ENCODE results near the gene APBA2. TPM values are rescaled to one million over a fixed set of nuclear protein-coding genes. Genes with fewer than 3 reads are reported as not detected.

APBA2 gene
- total RNA-seq, 4 donors from 2014 or later = 1.6 to 8.2 (median 2.5) TPM

GRCh38 chr15:29086001-29086400 is 200.2 kb downstream of the APBA2 start:
- Histone ChIP-seq H3K27ac (no peak overlapping the region), H3K9me3 (no peaks in the 10 kb centered on the region), H3K27me3 (no peaks in the 10 kb centered on the region), H3K36me3 (no peaks in the 10 kb centered on the region), H3K4me1 (no peaks in the 10 kb centered on the region), H3K4me3 (no peak overlapping the region)
- no peak for TF ChIP-seq POLR2AphosphoS5 (IDR thresholded peaks at IDR 0.05)
- TF ChIP-seq EP300 (IDR thresholded peaks at IDR 0.05; ENCODE audit: low read depth) = no peak
- no peak for TF ChIP-seq POLR2A (IDR thresholded peaks at IDR 0.05)
- TF ChIP-seq CTCF (IDR thresholded peaks at IDR 0.05) = no peak
- intact Hi-C loops (cut with DNase I; ENCODE audit: low total_unique reads) = no loop called here
- DNase-seq = no peak
- WGBS, 2 donors (ENCODE audit: low coverage in 1 of 2) = 75 to 83% methylated on average over 1 to 5 of the region's 5 CpGs
- in situ Hi-C loops (cut with MboI; ENCODE audit: low pct_ligation_motif_present in 1 of 4, low pct_unique_long_range_greater_than_20kb in 1 of 4, low sequenced_read_pairs in 3 of 4) = no loop called here

- TF ChIP-seq CTCF (IDR thresholded peaks at IDR 0.05) = no peak
- no peak for TF ChIP-seq POLR2A (IDR thresholded peaks at IDR 0.05)
- TF ChIP-seq EP300 (IDR thresholded peaks at IDR 0.05; ENCODE audit: low read depth) = no peak
- TF ChIP-seq POLR2AphosphoS5 (IDR thresholded peaks at IDR 0.05) = no peak
- Histone ChIP-seq H3K27me3 (no peaks in the 10 kb centered on the region), H3K36me3 (no peaks in the 10 kb centered on the region), H3K4me1 (no peaks in the 10 kb centered on the region), H3K4me3 (no peak overlapping the region), H3K27ac (no peak overlapping the region), H3K9me3 (no peaks in the 10 kb centered on the region)
- no peak for DNase-seq
- intact Hi-C loops (cut with DNase I; ENCODE audit: low total_unique reads) (no loop called here), in situ Hi-C loops (cut with MboI; ENCODE audit: low pct_ligation_motif_present in 1 of 4, low pct_unique_long_range_greater_than_20kb in 1 of 4, low sequenced_read_pairs in 3 of 4) (no loop called here)
- WGBS, 2 donors (ENCODE audit: low coverage in 1 of 2) = 90 to 91% methylated on average over 1 to 2 of the region's 2 CpGs
Observed at GRCh38 chr15:29086891-29087290, 201.1 kb downstream of the APBA2 start.

- Histone ChIP-seq H3K4me1 (no peaks in the 10 kb centered on the region), H3K27me3 (no peaks in the 10 kb centered on the region), H3K36me3 (no peaks in the 10 kb centered on the region), H3K9me3 (no peaks in the 10 kb centered on the region), H3K4me3 (no peak overlapping the region), H3K27ac (no peak overlapping the region)
- TF ChIP-seq CTCF (IDR thresholded peaks at IDR 0.05) (no peak), EP300 (IDR thresholded peaks at IDR 0.05; ENCODE audit: low read depth) (no peak), POLR2A (IDR thresholded peaks at IDR 0.05) (no peak)
- no peak for DNase-seq
- in situ Hi-C loops (cut with MboI; ENCODE audit: low pct_ligation_motif_present in 1 of 4, low pct_unique_long_range_greater_than_20kb in 1 of 4, low sequenced_read_pairs in 3 of 4) (no loop called here), intact Hi-C loops (cut with DNase I; ENCODE audit: low total_unique reads) (no loop called here)
- 65 to 74% methylated on average over 9 to 16 of the region's 16 CpGs for WGBS, 2 donors (ENCODE audit: low coverage in 1 of 2)
Observed at GRCh38 chr15:29087521-29088285, 201.9 kb downstream of the APBA2 start.

GRCh38 chr15:29088666-29089065 is 202.9 kb downstream of the APBA2 start:
- H3K27me3 ChIP-seq = no peaks in the 10 kb centered on the region
- no peak overlapping the region for H3K27ac ChIP-seq
- no peak for TF ChIP-seq POLR2A (IDR thresholded peaks at IDR 0.05)
- no peak for TF ChIP-seq CTCF (IDR thresholded peaks at IDR 0.05)
- TF ChIP-seq POLR2AphosphoS5 (IDR thresholded peaks at IDR 0.05) = no peak
- TF ChIP-seq EP300 (IDR thresholded peaks at IDR 0.05; ENCODE audit: low read depth) = no peak
- no peaks in the 10 kb centered on the region for H3K4me1 ChIP-seq
- H3K4me3 ChIP-seq = no peak overlapping the region
- in situ Hi-C loops (cut with MboI; ENCODE audit: low pct_ligation_motif_present in 1 of 4, low pct_unique_long_range_greater_than_20kb in 1 of 4, low sequenced_read_pairs in 3 of 4) = no loop called here
- intact Hi-C loops (cut with DNase I; ENCODE audit: low total_unique reads) = no loop called here
- H3K9me3 ChIP-seq = no peaks in the 10 kb centered on the region
- H3K36me3 ChIP-seq = no peaks in the 10 kb centered on the region
- 92 to 100% methylated on average over 2 to 5 of the region's 5 CpGs for WGBS, 2 donors (ENCODE audit: low coverage in 1 of 2)
- no peak for DNase-seq

Data from transverse colon (tissue), 4 donors.